H9 (cell line): ENCODE measurements around the gene RNF220. TPM values are rescaled to one million over a fixed set of nuclear protein-coding genes. Genes with fewer than 3 reads are reported as not detected.

ENCODE experiments used
- DNase-seq: peaks from one replicate; pipeline ENCODE4 v3.0.0-alpha.2; 2017
- H2AFZ ChIP-seq: one replicate; pipeline ENCODE4 v1.6.1; 2013; ENCODE audit warnings: mild to moderate bottlenecking, low read length, control low read depth, moderate library complexity
- H2AK5ac ChIP-seq: 2 replicates; pipeline ENCODE4 v1.6.1; 2013; ENCODE audit warnings: low read length, control low read depth, mixed read lengths; ENCODE audit not compliant: insufficient read length
- H2BK120ac ChIP-seq: one replicate; pipeline ENCODE4 v1.6.1; 2013; ENCODE audit warnings: low read depth, mild to moderate bottlenecking, low read length, control low read depth, inconsistent platforms; ENCODE audit not compliant: poor library complexity, severe bottlenecking
- H2BK12ac ChIP-seq: 2 replicates; pipeline ENCODE4 v1.6.1; 2013; ENCODE audit warnings: low read length, control low read depth, mixed read lengths, low read depth; ENCODE audit not compliant: insufficient read length
- H2BK15ac ChIP-seq: 2 replicates; pipeline ENCODE4 v1.6.1; 2013; ENCODE audit warnings: low read depth, low read length, control low read depth
- H2BK20ac ChIP-seq: one replicate; pipeline ENCODE4 v1.6.1; 2013; ENCODE audit warnings: low read depth, mild to moderate bottlenecking, low read length, control low read depth, inconsistent platforms; ENCODE audit not compliant: poor library complexity, severe bottlenecking
- H2BK5ac ChIP-seq: 2 replicates; pipeline ENCODE4 v1.6.1; 2013; ENCODE audit warnings: low read length, control low read depth, mixed read lengths; ENCODE audit not compliant: insufficient read length
- H3K14ac ChIP-seq: 2 replicates; pipeline ENCODE4 v1.6.1; 2013; ENCODE audit warnings: low read length, control low read depth; ENCODE audit not compliant: insufficient read depth
- H3K18ac ChIP-seq: 2 replicates; pipeline ENCODE4 v1.6.1; 2013; ENCODE audit warnings: low read depth, mild to moderate bottlenecking, mixed read lengths, low read length, control low read depth; ENCODE audit not compliant: insufficient read length
- H3K23ac ChIP-seq: 2 replicates; pipeline ENCODE4 v1.6.1; 2013; ENCODE audit warnings: low read length, control low read depth, mixed read lengths, low read depth; ENCODE audit not compliant: insufficient read length
- H3K23me2 ChIP-seq: 2 replicates; pipeline ENCODE4 v1.6.1; 2013; ENCODE audit warnings: low read depth, mild to moderate bottlenecking, mixed read lengths, low read length, control low read depth; ENCODE audit not compliant: insufficient read length, poor library complexity, severe bottlenecking
- H3K27ac ChIP-seq: 2 replicates; pipeline ENCODE4 v1.5.1; 2013; ENCODE audit warnings: low read length, control low read depth, mixed read lengths, low read depth; ENCODE audit not compliant: insufficient read length
- H3K27me3 ChIP-seq: 2 replicates; pipeline ENCODE4 v1.6.1; 2013; ENCODE audit warnings: low read length, control low read depth, inconsistent platforms; ENCODE audit not compliant: insufficient read depth
- H3K4ac ChIP-seq: 2 replicates; pipeline ENCODE4 v1.6.1; 2013; ENCODE audit warnings: low read depth, mild to moderate bottlenecking, control low read depth, inconsistent platforms, low read length, moderate library complexity
- H3K4me1 ChIP-seq: 2 replicates; pipeline ENCODE4 v1.6.1; 2013; ENCODE audit warnings: low read length, control low read depth, inconsistent platforms; ENCODE audit not compliant: insufficient read depth
- H3K4me2 ChIP-seq: 2 replicates; pipeline ENCODE4 v1.6.1; 2013; ENCODE audit warnings: low read length, control low read depth, mixed read lengths; ENCODE audit not compliant: insufficient read length, insufficient read depth
- H3K56ac ChIP-seq: 2 replicates; pipeline ENCODE4 v1.6.1; 2013; ENCODE audit warnings: low read depth, mild to moderate bottlenecking, mixed read lengths, low read length, control low read depth; ENCODE audit not compliant: insufficient read length
- H3K79me1 ChIP-seq: 2 replicates; pipeline ENCODE4 v1.6.1; 2013; ENCODE audit warnings: low read depth, mild to moderate bottlenecking, moderate library complexity, low read length, control low read depth, inconsistent platforms; ENCODE audit not compliant: insufficient read depth, poor library complexity, severe bottlenecking
- H3K79me2 ChIP-seq: 2 replicates; pipeline ENCODE4 v1.6.1; 2013; ENCODE audit warnings: low read length, control low read depth, inconsistent platforms; ENCODE audit not compliant: insufficient read depth
- H3K9ac ChIP-seq: 2 replicates; pipeline ENCODE4 v1.6.1; 2013; ENCODE audit warnings: low read length, control low read depth, mixed read lengths; ENCODE audit not compliant: insufficient read length; ENCODE audit errors: extremely low read depth
- H3K9me3 ChIP-seq: one replicate; pipeline ENCODE4 v1.6.1; 2013; ENCODE audit warnings: low read depth, low read length, inconsistent platforms; ENCODE audit not compliant: control insufficient read depth
- H3T11ph ChIP-seq: one replicate; pipeline ENCODE4 v1.6.1; 2013; ENCODE audit warnings: mild to moderate bottlenecking, low read length, control low read depth, inconsistent platforms
- H4K20me1 ChIP-seq: one replicate; pipeline ENCODE4 v1.6.1; 2013; ENCODE audit not compliant: control insufficient read depth, insufficient read length, insufficient read depth
- H4K5ac ChIP-seq: 2 replicates; pipeline ENCODE4 v1.6.1; 2013; ENCODE audit warnings: low read depth, mild to moderate bottlenecking, mixed read lengths, low read length, control low read depth; ENCODE audit not compliant: insufficient read length
- H4K8ac ChIP-seq: replicated peaks from 2 replicates; pipeline ENCODE4 v1.6.1; 2013; ENCODE audit warnings: low read length, control low read depth, mixed read lengths, low read depth; ENCODE audit not compliant: insufficient read length
- H4K91ac ChIP-seq: 2 replicates; pipeline ENCODE4 v1.6.1; 2013; ENCODE audit warnings: low read depth, mild to moderate bottlenecking, moderate library complexity, mixed read lengths, low read length, control low read depth; ENCODE audit not compliant: insufficient read length
- H3K27ac Mint-ChIP-seq, 3 experiments: 2 replicates in 2 of 3; 3 replicates in 1 of 3; pipeline ENCODE4 v1.8.0; 2020 to 2021; ENCODE audit warnings: mixed read lengths in 3 of 3, mild to moderate bottlenecking in 1 of 3, moderate library complexity in 1 of 3
- H3K27me3 Mint-ChIP-seq: 2 replicates; pipeline ENCODE4 v1.8.0; 2021; ENCODE audit warnings: low read depth, mild to moderate bottlenecking, moderate library complexity, mixed read lengths
- H3K36me3 Mint-ChIP-seq, 3 experiments: 2 replicates in 2 of 3; 3 replicates in 1 of 3; pipeline ENCODE4 v1.8.0; 2020 to 2021; ENCODE audit warnings: low read depth in 3 of 3, mixed read lengths in 3 of 3; ENCODE audit not compliant: insufficient read depth in 1 of 3
- H3K4me1 Mint-ChIP-seq, 2 experiments: 2 replicates each; pipeline ENCODE4 v1.8.0; 2020; ENCODE audit warnings: mixed read lengths in 2 of 2
- H3K4me3 Mint-ChIP-seq, 2 experiments: 2 replicates in 1 of 2; 3 replicates in 1 of 2; pipeline ENCODE4 v1.8.0; 2020 to 2021; ENCODE audit warnings: mild to moderate bottlenecking in 2 of 2, mixed read lengths in 2 of 2, moderate library complexity in 1 of 2
- H3K9me3 Mint-ChIP-seq, 2 experiments: 2 replicates in 1 of 2; 3 replicates in 1 of 2; pipeline ENCODE4 v1.8.0; 2020; ENCODE audit warnings: mild to moderate bottlenecking in 2 of 2, mixed read lengths in 2 of 2, moderate library complexity in 1 of 2
- WGBS: extraction: QIAGEN DNeasy Blood & Tissue Kit; methylation state at CpG from one replicate; pipeline ENCODE4 v1.1.7; 2013; ENCODE audit warnings: missing lambda C conversion rate, low lambda C conversion rate, mixed read lengths; ENCODE audit not compliant: insufficient read length; ENCODE audit errors: extremely low coverage; 5-methylcytosine and 5-hydroxymethylcytosine counted together
- total RNA-seq: library from RNA; stranded (reverse); gene quantifications from 2 replicates; pipeline ENCODE4 v1.2.1, GENCODE V29; 2021
- TF ChIP-seq, protein P1 (sequence below): fragments of 200-600 bp; sonication (generic); conservative IDR thresholded peaks from 3 replicates; pipeline ENCODE4 v1.8.0; 2021; ENCODE audit warnings: antibody characterized with exemption, mild to moderate bottlenecking

Gene RNF220
- total RNA-seq, 1 experiment from 2014 or later = 109 TPM

DNA sequence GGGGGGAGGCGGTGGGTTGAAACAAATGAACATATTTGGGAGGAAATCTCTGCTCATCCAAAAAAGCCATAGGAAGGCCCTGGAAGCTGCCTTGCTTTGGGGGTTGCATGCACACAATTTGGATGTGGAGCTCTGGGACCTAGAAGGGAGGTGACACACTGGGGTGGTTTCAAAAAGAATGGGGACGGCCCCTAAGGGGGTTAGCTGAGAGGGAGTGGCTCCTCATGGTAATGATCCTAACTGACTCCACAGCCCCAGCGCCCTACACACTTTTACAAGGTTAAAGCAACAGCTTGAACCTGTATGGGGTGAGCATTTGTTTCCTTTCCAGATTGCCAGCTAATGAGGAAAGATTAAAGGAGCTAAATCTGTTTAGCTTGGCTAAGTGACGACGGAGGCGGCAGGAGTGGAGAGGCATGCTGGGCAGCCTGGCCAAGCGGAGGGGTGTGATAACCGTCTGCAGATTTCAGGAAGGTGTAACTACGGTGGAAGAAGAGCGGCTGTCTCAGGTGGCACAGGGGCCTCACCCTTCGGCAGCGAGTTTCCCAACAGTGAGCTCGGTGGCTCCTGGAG is 107.3 kb downstream of the RNF220 start:
- Histone ChIP-seq H3K14ac (no peak overlapping the region; the same call in 1 of the 2 replicates), H3K27ac (no peak overlapping the region), H3K79me1 (no peaks in the 10 kb centered on the region), H3K23ac (no peak overlapping the region), H3K4me2 (no peak overlapping the region), H3K9me3 (no peaks in the 10 kb centered on the region), H4K91ac (no peak overlapping the region), H2AK5ac (no peak overlapping the region), H2AFZ (no peak overlapping the region), H4K8ac (no peak overlapping the region), H3K4me1 (peaks cover 6% of the 10 kb centered on the region; the same call in 1 of the 2 replicates), H3K4ac (no peak overlapping the region), H2BK5ac (no peak overlapping the region), H2BK15ac (no peak overlapping the region), H3K18ac (no peak overlapping the region), H3K56ac (no peak overlapping the region), H3K9ac (no peak overlapping the region), H2BK12ac (no peak overlapping the region), H4K5ac (no peak overlapping the region), H2BK20ac (no peak overlapping the region), H3T11ph (no peak overlapping the region), H3K27me3 (no peaks in the 10 kb centered on the region; the same call in 1 of the 2 replicates), H3K79me2 (no peaks in the 10 kb centered on the region), H3K23me2 (peaks cover 2% of the 10 kb centered on the region), H4K20me1 (no peaks in the 10 kb centered on the region), H2BK120ac (no peak overlapping the region)
- Mint-ChIP-seq H3K4me1 (peaks cover 37 to 51% of the 10 kb centered on the region in 2 experiments), H3K9me3 (no peaks in the 10 kb centered on the region; a peak in 1 of 5 replicates), H3K4me3 (no peak overlapping the region), H3K36me3 (no peaks in the 10 kb centered on the region), H3K27me3 (peaks cover 85% of the 10 kb centered on the region), H3K27ac (peak overlapping the region in 1 of 3 experiments; percentile 17; a peak in 3 of 7 replicates)
- TF ChIP-seq, protein P1, sequence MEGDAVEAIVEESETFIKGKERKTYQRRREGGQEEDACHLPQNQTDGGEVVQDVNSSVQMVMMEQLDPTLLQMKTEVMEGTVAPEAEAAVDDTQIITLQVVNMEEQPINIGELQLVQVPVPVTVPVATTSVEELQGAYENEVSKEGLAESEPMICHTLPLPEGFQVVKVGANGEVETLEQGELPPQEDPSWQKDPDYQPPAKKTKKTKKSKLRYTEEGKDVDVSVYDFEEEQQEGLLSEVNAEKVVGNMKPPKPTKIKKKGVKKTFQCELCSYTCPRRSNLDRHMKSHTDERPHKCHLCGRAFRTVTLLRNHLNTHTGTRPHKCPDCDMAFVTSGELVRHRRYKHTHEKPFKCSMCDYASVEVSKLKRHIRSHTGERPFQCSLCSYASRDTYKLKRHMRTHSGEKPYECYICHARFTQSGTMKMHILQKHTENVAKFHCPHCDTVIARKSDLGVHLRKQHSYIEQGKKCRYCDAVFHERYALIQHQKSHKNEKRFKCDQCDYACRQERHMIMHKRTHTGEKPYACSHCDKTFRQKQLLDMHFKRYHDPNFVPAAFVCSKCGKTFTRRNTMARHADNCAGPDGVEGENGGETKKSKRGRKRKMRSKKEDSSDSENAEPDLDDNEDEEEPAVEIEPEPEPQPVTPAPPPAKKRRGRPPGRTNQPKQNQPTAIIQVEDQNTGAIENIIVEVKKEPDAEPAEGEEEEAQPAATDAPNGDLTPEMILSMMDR = no peak
- DNase-seq = no peak
- WGBS = no CpG with 5 or more reads among the region's 13 CpGs
